GM19328 (cell line): ENCODE data around the gene SUSD3.

ENCODE experiments used
- ATAC-seq: cut with Tn5 transposase; IDR thresholded peaks from one replicate; pipeline ENCODE4 v1.9.1; 2021; ENCODE audit warnings: mild to moderate bottlenecking, moderate library complexity; ENCODE audit not compliant: unreplicated experiment

Gene SUSD3

DNA sequence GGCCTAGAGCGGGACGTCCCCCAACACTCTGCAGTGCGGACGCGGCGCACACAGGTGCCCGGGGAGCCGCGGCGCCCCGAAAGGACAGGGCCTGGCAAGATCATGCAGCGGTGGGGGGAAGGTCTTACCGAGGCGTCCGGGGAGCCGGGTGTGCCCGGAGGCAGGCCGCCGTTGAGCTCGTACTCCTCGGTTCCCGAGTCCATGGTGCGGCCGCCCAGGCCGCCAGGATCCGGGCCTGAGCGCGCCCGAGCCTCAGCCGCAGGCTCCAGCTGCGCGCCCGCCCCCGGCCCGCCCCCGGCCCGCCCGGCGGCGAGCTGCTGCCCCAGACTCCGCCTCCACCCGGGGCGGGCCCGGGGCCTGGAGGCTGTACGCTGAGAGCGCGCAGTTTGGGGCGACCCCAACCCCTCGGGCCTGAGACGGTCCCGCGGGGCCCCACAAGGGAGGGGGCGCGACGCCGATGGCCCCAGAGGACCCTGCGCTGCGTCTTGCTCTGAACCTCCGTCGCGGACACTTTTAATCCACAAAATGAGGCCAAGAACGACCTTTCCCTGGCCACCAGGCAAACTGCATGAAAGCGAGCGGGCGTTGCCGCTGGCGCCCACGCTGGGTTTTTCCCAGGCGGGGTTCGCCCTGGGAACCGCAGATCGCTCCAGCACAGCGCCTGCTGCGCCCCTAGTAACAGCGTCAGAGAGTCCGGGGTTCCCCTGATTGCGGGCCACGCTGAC lies 75.7 kb downstream of the SUSD3 start, which contains the start of gene NINJ1:
Gene NINJ1, minus strand, starts transcription at position 237 of the 725 bp plus-strand sequence. Its CDS starts 34 bp downstream, at position 203.
- ATAC-seq: peak; percentile 77
